GM12891 (cell line): Measurements from ENCODE around the gene MAML2.

Experiments used
- PAX5 ChIP-seq: IDR thresholded peaks from 2 replicates; pipeline ENCODE4 v1.6.1; 2011; ENCODE audit warnings: low read length, moderate library complexity, mild to moderate bottlenecking; ENCODE audit not compliant: insufficient read depth, severe bottlenecking
- POLR2A ChIP-seq: IDR thresholded peaks from 2 replicates; pipeline ENCODE4 v1.6.1; 2011; ENCODE audit warnings: low read depth, low read length, control low read depth
- POLR2AphosphoS5 ChIP-seq: IDR thresholded peaks from 2 replicates; pipeline ENCODE4 v1.6.1; 2011; ENCODE audit warnings: low read depth, low read length, control low read depth
- POU2F2 ChIP-seq: IDR thresholded peaks from 2 replicates; pipeline ENCODE4 v1.6.1; 2011; ENCODE audit warnings: low read depth, mild to moderate bottlenecking, control low read depth, low read length, moderate library complexity
- SPI1 ChIP-seq: IDR thresholded peaks from 2 replicates; pipeline ENCODE4 v1.6.1; 2011; ENCODE audit warnings: low read depth, low read length, control low read depth
- TAF1 ChIP-seq: IDR thresholded peaks from 2 replicates; pipeline ENCODE4 v1.6.1; 2011; ENCODE audit warnings: low read depth, low read length, control low read depth

GRCh38 chr11:96306071-96306470, 36.9 kb downstream of the MAML2 start:
- TF ChIP-seq POLR2A (no peak), POLR2AphosphoS5 (no peak), TAF1 (no peak), SPI1 (no peak), PAX5 (no peak), POU2F2 (no peak)
